Breast epithelium (tissue), 4 donors: ENCODE results near the gene SPRR2G. TPM values are rescaled to one million over a fixed set of nuclear protein-coding genes. Genes with fewer than 3 reads are reported as not detected.

Source experiments
- DNase-seq, 2 donors: peaks; one replicate each; pipeline ENCODE4 v3.0.0-alpha.2; 2019; ENCODE audit warnings: low spot score in 2 of 2
- H3K27ac ChIP-seq, 2 donors: fragments of 200-600 bp; sonication (generic) in 1 of 2; one replicate each; pipeline ENCODE4 v1.5.1; 2016 to 2019; ENCODE audit warnings: mild to moderate bottlenecking in 1 of 2
- H3K27me3 ChIP-seq, 2 donors: fragments of 200-600 bp; sonication (generic) in 1 of 2; one replicate each; pipeline versions ENCODE4 v1.5.1 to v1.6.0; 2017 to 2019; ENCODE audit warnings: control low read depth in 1 of 2, mild to moderate bottlenecking in 1 of 2
- H3K36me3 ChIP-seq: fragments of 200-600 bp; one replicate; pipeline ENCODE4 v1.5.1; 2019
- H3K4me1 ChIP-seq, 2 donors: fragments of 200-600 bp; sonication (generic); one replicate each; pipeline ENCODE4 v1.5.1; 2016 to 2019; ENCODE audit warnings: control low read depth in 1 of 2
- H3K4me3 ChIP-seq, 3 donors: fragments of 200-600 bp; sonication (generic); 1 replicate in 2 of 3; 2 replicates in 1 of 3; pipeline ENCODE4 v1.5.1; 2016 to 2019; ENCODE audit warnings: mild to moderate bottlenecking in 3 of 3, moderate library complexity in 2 of 3
- H3K9me3 ChIP-seq, 2 donors: fragments of 200-600 bp; sonication (generic) in 1 of 2; one replicate each; pipeline ENCODE4 v1.5.1; 2016 to 2019; ENCODE audit warnings: control low read depth in 1 of 2
- CTCF ChIP-seq, 3 donors: fragments of 450-650 bp; IDR thresholded peaks; one replicate each; pipeline ENCODE4 v1.5.1; 2016 to 2017; ENCODE audit warnings: antibody characterized with exemption in 3 of 3, mild to moderate bottlenecking in 3 of 3, moderate library complexity in 3 of 3
- POLR2A ChIP-seq: fragments of 450-650 bp; IDR thresholded peaks from one replicate; pipeline ENCODE4 v1.6.1; 2016; ENCODE audit warnings: antibody characterized with exemption, mild to moderate bottlenecking, moderate library complexity
- POLR2AphosphoS5 ChIP-seq, 3 donors: sonication (generic); formaldehyde crosslinking; IDR thresholded peaks; one replicate each; pipeline ENCODE4 v1.6.1; 2017; ENCODE audit warnings: antibody characterized with exemption in 3 of 3
- intact Hi-C: fragments of 100-400 bp; cut with DNase I; formaldehyde crosslinking; loops from one replicate; pipeline ENCODE4 v1.15.1; 2023; ENCODE audit warnings: low total_unique reads
- total RNA-seq, 3 donors: library from RNA; depleted of rRNA; stranded (reverse); fragments of >200 nt; gene quantifications; one replicate each; pipeline ENCODE4 v1.1.0, GENCODE V29; 2016

SPRR2G gene
- total RNA-seq: not detected

- Histone ChIP-seq H3K36me3 (no peaks in the 10 kb centered on the region), H3K4me1 (no peaks in the 10 kb centered on the region), H3K9me3 (no peaks in the 10 kb centered on the region), H3K27ac (no peak within 1 kb of the TSS), H3K4me3 (no peak within 1 kb of the TSS), H3K27me3 (peaks cover 0 to 4% of the 10 kb centered on the region in 2 donors)
- no peak for DNase-seq
- TF ChIP-seq POLR2AphosphoS5 (IDR thresholded peaks at IDR 0.05) (no peak), CTCF (IDR thresholded peaks at IDR 0.05) (no peak), POLR2A (no peak)
- intact Hi-C loops: no loop called here
Observed at GRCh38 chr1:153150846-153151245, at the start of gene SPRR2G. Gene SPRR2G (minus strand): TSS chr1:153150890. CDS start chr1:153150110, 780 bp downstream.

GRCh38 chr1:153195216-153195615, 44.5 kb upstream of the SPRR2G start:
- intact Hi-C loops: loop anchor here (5.0 kb wide), 1 partner anchor 867 kb away; no protein-coding TSS in a partner anchor
- peaks cover 0 to 9% of the 10 kb centered on the region in 2 donors for H3K27me3 ChIP-seq
- no peaks in the 10 kb centered on the region for H3K4me1 ChIP-seq
- no peak overlapping the region for H3K27ac ChIP-seq
- TF ChIP-seq POLR2A (no peak), CTCF (IDR thresholded peaks at IDR 0.05) (no peak), POLR2AphosphoS5 (IDR thresholded peaks at IDR 0.05) (no peak)
- no peaks in the 10 kb centered on the region for H3K36me3 ChIP-seq
- DNase-seq: no peak
- no peak overlapping the region for H3K4me3 ChIP-seq
- no peaks in the 10 kb centered on the region for H3K9me3 ChIP-seq

- Histone ChIP-seq H3K4me1 (no peaks in the 10 kb centered on the region), H3K27me3 (peaks cover 0 to 9% of the 10 kb centered on the region in 2 donors), H3K9me3 (no peaks in the 10 kb centered on the region), H3K36me3 (no peaks in the 10 kb centered on the region), H3K27ac (no peak overlapping the region), H3K4me3 (no peak overlapping the region)
- intact Hi-C loops: loop anchor here (5.0 kb wide), 1 partner anchor 868 kb away; no protein-coding TSS in a partner anchor
- DNase-seq: no peak
- no peak for TF ChIP-seq POLR2AphosphoS5 (IDR thresholded peaks at IDR 0.05)
- no peak for TF ChIP-seq POLR2A
- no peak for TF ChIP-seq CTCF (IDR thresholded peaks at IDR 0.05)
Observed at GRCh38 chr1:153194331-153195050, 43.8 kb upstream of the SPRR2G start.

GRCh38 chr1:153192697-153193096, 42.0 kb upstream of the SPRR2G start:
- Histone ChIP-seq H3K27me3 (peaks cover 0 to 9% of the 10 kb centered on the region in 2 donors), H3K27ac (no peak overlapping the region)

More at GRCh38 chr1:153192697-153193096, 42.0 kb upstream of the SPRR2G start:
- no peaks in the 10 kb centered on the region for H3K36me3 ChIP-seq
- no peak for DNase-seq
- TF ChIP-seq CTCF (IDR thresholded peaks at IDR 0.05) (no peak), POLR2AphosphoS5 (IDR thresholded peaks at IDR 0.05) (no peak), POLR2A (no peak)
- intact Hi-C loops: no loop called here
- no peaks in the 10 kb centered on the region for H3K4me1 ChIP-seq
- H3K9me3 ChIP-seq: peaks cover 0 to 8% of the 10 kb centered on the region in 2 donors
- H3K4me3 ChIP-seq: no peak overlapping the region
